ENCODE measurements around the gene OR6B3.

The OR6B3 gene

GRCh38 chr2:240077442-240077841 lies 24.1 kb upstream of the OR6B3 start:
- no peak overlapping the region for H3K4me3 ChIP-seq (replicated peaks in 1 of 2; ENCODE audit: low read depth in 2 of 2, low read length in 2 of 2)
- TF ChIP-seq CTCF (IDR thresholded peaks at IDR 0.05; ENCODE audit: low read depth, low read length) = no peak
- peak in 1 of 2 donors; percentile 7 for DNase-seq (ENCODE audit: low read depth in 2 of 2)

GRCh38 chr2:240074545-240074944 lies 21.2 kb upstream of the OR6B3 start:
- no peak for DNase-seq (ENCODE audit: low read depth in 2 of 2)
- no peak for TF ChIP-seq CTCF (IDR thresholded peaks at IDR 0.05; ENCODE audit: low read depth, low read length)
- H3K4me3 ChIP-seq (replicated peaks in 1 of 2; ENCODE audit: low read depth in 2 of 2, low read length in 2 of 2) = no peak overlapping the region

GRCh38 chr2:240070907-240071306 lies 17.6 kb upstream of the OR6B3 start:
- H3K4me3 ChIP-seq (replicated peaks in 1 of 2; ENCODE audit: low read depth in 2 of 2, low read length in 2 of 2) = no peak overlapping the region
- no peak for TF ChIP-seq CTCF (IDR thresholded peaks at IDR 0.05; ENCODE audit: low read depth, low read length)
- DNase-seq (ENCODE audit: low read depth in 2 of 2) = no peak

- no peak for DNase-seq (ENCODE audit: low read depth in 2 of 2)
- no peak for TF ChIP-seq CTCF (IDR thresholded peaks at IDR 0.05; ENCODE audit: low read depth, low read length)
- no peak overlapping the region for H3K4me3 ChIP-seq (replicated peaks in 1 of 2; ENCODE audit: low read depth in 2 of 2, low read length in 2 of 2)
These were observed 16.5 kb upstream of the OR6B3 start for GRCh38 chr2:240069829-240070228.

- H3K4me3 ChIP-seq (replicated peaks in 1 of 2; ENCODE audit: low read depth in 2 of 2, low read length in 2 of 2) = no peak overlapping the region
- TF ChIP-seq CTCF (IDR thresholded peaks at IDR 0.05; ENCODE audit: low read depth, low read length) = no peak
- no peak for DNase-seq (ENCODE audit: low read depth in 2 of 2)
These were observed 14.9 kb upstream of the OR6B3 start for GRCh38 chr2:240068193-240068592.

- no peak for DNase-seq (ENCODE audit: low read depth in 2 of 2)
- TF ChIP-seq CTCF (IDR thresholded peaks at IDR 0.05; ENCODE audit: low read depth, low read length) = no peak
- H3K4me3 ChIP-seq (replicated peaks in 1 of 2; ENCODE audit: low read depth in 2 of 2, low read length in 2 of 2) = no peak overlapping the region
These were observed 13.2 kb upstream of the OR6B3 start for GRCh38 chr2:240066489-240066888.

GRCh38 chr2:240064898-240065297 lies 11.6 kb upstream of the OR6B3 start:
- no peak for TF ChIP-seq CTCF (IDR thresholded peaks at IDR 0.05; ENCODE audit: low read depth, low read length)
- no peak for DNase-seq (ENCODE audit: low read depth in 2 of 2)
- no peak overlapping the region for H3K4me3 ChIP-seq (replicated peaks in 1 of 2; ENCODE audit: low read depth in 2 of 2, low read length in 2 of 2)
